Skeletal muscle tissue (tissue), 4 donors: ENCODE data around the gene EEF1AKMT2. TPM values are rescaled to one million over a fixed set of nuclear protein-coding genes. Genes with fewer than 3 reads are reported as not detected.

Source experiments
- H3K27ac ChIP-seq: one replicate; pipeline ENCODE4 v1.7.0; 2013; ENCODE audit warnings: mild to moderate bottlenecking, low read depth, low read length, inconsistent platforms
- H3K27me3 ChIP-seq, 3 donors: one replicate each; pipeline ENCODE4 v1.7.0; 2013; ENCODE audit warnings: low read length in 3 of 3; ENCODE audit not compliant: control insufficient read depth in 3 of 3, insufficient read depth in 3 of 3
- H3K36me3 ChIP-seq, 3 donors: one replicate each; pipeline ENCODE4 v1.7.0; 2013; ENCODE audit warnings: low read length in 3 of 3; ENCODE audit not compliant: control insufficient read depth in 3 of 3, insufficient read depth in 3 of 3
- H3K4me1 ChIP-seq, 3 donors: one replicate each; pipeline ENCODE4 v1.7.0; 2013; ENCODE audit warnings: low read length in 3 of 3, mild to moderate bottlenecking in 3 of 3; ENCODE audit not compliant: control insufficient read depth in 3 of 3, insufficient read depth in 3 of 3
- H3K4me3 ChIP-seq, 3 donors: one replicate each; pipeline ENCODE4 v1.7.0; 2013; ENCODE audit warnings: low read length in 3 of 3
- H3K9ac ChIP-seq, 3 donors: one replicate each; pipeline ENCODE4 v1.7.0; 2013; ENCODE audit warnings: low read length in 3 of 3, mild to moderate bottlenecking in 3 of 3, moderate library complexity in 2 of 3, low read depth in 1 of 3
- H3K9me3 ChIP-seq, 3 donors: one replicate each; pipeline ENCODE4 v1.7.0; 2013; ENCODE audit warnings: low read length in 3 of 3; ENCODE audit not compliant: control insufficient read depth in 3 of 3
- total RNA-seq: library from RNA; depleted of rRNA; stranded (reverse); fragments of >200 nt; gene quantifications from one replicate; pipeline ENCODE4 v1.2.3, GENCODE V29; 2014
- donor health status: Osteomylitis.

Gene EEF1AKMT2
- total RNA-seq, 1 donor from 2014 or later: 14.1 TPM

- peak overlapping the region in 2 of 3 donors; percentile 28 to 51 for H3K9ac ChIP-seq
- H3K27me3 ChIP-seq: no peaks in the 10 kb centered on the region
- H3K27ac ChIP-seq: peak overlapping the region; percentile 58
- H3K36me3 ChIP-seq: no peaks in the 10 kb centered on the region
- H3K4me3 ChIP-seq: peak overlapping the region in 1 of 3 donors; percentile 38
- H3K9me3 ChIP-seq: no peaks in the 10 kb centered on the region
- H3K4me1 ChIP-seq: peaks cover 82 to 84% (median 83%) of the 10 kb centered on the region in 3 donors
Observed at GRCh38 chr10:124739119-124739921, 52.4 kb downstream of the EEF1AKMT2 start.

GRCh38 chr10:124738441-124738840 is 53.2 kb downstream of the EEF1AKMT2 start:
- no peaks in the 10 kb centered on the region for H3K27me3 ChIP-seq
- H3K4me3 ChIP-seq: no peak overlapping the region
- peak overlapping the region in 1 of 3 donors; percentile 83 for H3K9ac ChIP-seq
- no peak overlapping the region for H3K27ac ChIP-seq
- no peaks in the 10 kb centered on the region for H3K9me3 ChIP-seq
- H3K36me3 ChIP-seq: peaks cover 0 to 3% (median 0%) of the 10 kb centered on the region in 3 donors
- H3K4me1 ChIP-seq: peaks cover 91 to 93% (median 92%) of the 10 kb centered on the region in 3 donors

DNA sequence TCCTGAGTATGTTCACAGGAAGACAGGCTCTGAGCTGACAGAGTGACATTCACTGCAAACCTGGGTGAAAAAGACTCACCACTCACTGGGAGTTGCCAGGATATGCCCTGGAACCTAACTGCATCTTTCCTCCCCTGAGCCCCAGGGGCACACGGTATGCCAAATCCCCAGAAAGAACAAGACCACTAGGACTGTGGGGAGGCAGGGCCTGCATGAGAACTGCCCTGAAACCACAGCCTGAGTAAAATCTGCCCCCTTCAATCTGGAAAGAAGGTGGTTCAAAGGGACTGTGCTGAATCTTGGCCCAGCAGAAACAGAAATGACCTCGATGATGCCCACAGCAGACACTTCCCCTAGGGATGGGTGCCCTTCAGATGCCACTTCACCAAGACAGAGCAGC is 54.0 kb downstream of the EEF1AKMT2 start:
- Histone ChIP-seq H3K9me3 (no peaks in the 10 kb centered on the region), H3K36me3 (peaks cover 0 to 3% (median 0%) of the 10 kb centered on the region in 3 donors), H3K4me3 (no peak overlapping the region), H3K9ac (peak overlapping the region; percentile 2 to 83 (median 18)), H3K27ac (peak overlapping the region; percentile 69), H3K27me3 (no peaks in the 10 kb centered on the region), H3K4me1 (peaks cover 98 to 99% (median 99%) of the 10 kb centered on the region in 3 donors)

DNA sequence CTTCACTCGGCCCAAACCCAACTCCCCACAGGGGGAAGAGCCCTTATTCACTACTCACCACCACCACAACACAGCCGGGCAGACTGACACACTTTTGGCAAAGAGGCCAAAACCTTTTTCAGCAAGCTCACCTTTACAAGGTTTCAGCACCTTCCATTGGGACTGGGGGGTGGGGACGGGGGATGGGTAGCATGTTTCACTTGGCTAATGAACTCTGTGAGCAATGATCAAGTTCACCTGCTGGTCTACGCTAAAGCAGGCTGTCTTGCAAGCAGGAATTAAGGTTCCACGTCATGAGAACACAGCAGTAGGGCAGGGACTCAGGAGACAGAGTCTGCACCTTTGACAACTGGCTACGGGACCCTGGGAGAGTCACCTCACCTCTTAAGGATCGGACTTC is 54.5 kb downstream of the EEF1AKMT2 start:
- Histone ChIP-seq H3K4me1 (peaks cover 98 to 99% (median 99%) of the 10 kb centered on the region in 3 donors), H3K27ac (peak overlapping the region; percentile 69), H3K4me3 (peak overlapping the region; percentile 57 to 70 (median 60)), H3K27me3 (no peaks in the 10 kb centered on the region), H3K36me3 (peaks cover 0 to 3% (median 0%) of the 10 kb centered on the region in 3 donors), H3K9me3 (no peaks in the 10 kb centered on the region), H3K9ac (peak overlapping the region in 1 of 3 donors; percentile 83)

DNA sequence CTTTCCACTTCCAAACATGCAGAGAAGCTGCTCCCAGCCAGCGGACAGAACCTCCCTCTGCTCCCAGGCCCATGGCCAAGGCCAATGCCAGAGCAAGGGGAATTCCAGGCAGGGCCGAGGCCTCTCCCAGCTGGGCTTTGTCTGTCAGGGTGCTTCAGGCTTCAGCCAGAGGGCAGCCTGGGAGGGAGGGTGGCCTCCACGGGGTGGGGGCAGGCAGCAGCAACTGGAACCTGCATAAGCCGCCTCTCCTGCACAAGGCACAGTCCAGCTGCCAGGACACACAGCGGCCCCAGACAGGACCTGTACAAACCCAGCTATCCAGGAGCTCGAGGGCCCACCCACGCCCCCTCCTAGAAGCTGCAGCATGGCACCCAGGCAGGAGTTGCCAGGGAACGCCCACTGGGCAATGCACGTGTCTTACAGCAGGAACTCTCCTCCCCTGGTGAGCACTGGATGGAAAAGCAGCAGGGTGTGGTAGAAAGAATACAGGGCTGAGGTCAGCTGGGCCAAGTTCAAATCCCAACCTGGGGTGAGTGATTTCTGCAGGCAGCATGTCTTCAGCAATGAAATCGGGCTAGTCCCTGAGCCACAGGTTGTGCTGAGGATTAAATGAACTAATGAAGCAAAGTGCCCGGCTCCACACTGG is 55.1 kb downstream of the EEF1AKMT2 start:
- H3K9me3 ChIP-seq: no peaks in the 10 kb centered on the region
- peak overlapping the region; percentile 46 to 83 (median 77) for H3K9ac ChIP-seq
- H3K27ac ChIP-seq: peak overlapping the region; percentile 69
- peaks cover 98 to 99% (median 98%) of the 10 kb centered on the region in 3 donors for H3K4me1 ChIP-seq
- peak overlapping the region; percentile 57 to 70 (median 60) for H3K4me3 ChIP-seq
- H3K27me3 ChIP-seq: no peaks in the 10 kb centered on the region
- H3K36me3 ChIP-seq: peaks cover 0 to 3% (median 0%) of the 10 kb centered on the region in 3 donors

- Histone ChIP-seq H3K4me3 (peak overlapping the region; percentile 57 to 70 (median 60)), H3K9me3 (no peaks in the 10 kb centered on the region)
Observed at GRCh38 chr10:124735491-124736286, 56.0 kb downstream of the EEF1AKMT2 start.

DNA sequence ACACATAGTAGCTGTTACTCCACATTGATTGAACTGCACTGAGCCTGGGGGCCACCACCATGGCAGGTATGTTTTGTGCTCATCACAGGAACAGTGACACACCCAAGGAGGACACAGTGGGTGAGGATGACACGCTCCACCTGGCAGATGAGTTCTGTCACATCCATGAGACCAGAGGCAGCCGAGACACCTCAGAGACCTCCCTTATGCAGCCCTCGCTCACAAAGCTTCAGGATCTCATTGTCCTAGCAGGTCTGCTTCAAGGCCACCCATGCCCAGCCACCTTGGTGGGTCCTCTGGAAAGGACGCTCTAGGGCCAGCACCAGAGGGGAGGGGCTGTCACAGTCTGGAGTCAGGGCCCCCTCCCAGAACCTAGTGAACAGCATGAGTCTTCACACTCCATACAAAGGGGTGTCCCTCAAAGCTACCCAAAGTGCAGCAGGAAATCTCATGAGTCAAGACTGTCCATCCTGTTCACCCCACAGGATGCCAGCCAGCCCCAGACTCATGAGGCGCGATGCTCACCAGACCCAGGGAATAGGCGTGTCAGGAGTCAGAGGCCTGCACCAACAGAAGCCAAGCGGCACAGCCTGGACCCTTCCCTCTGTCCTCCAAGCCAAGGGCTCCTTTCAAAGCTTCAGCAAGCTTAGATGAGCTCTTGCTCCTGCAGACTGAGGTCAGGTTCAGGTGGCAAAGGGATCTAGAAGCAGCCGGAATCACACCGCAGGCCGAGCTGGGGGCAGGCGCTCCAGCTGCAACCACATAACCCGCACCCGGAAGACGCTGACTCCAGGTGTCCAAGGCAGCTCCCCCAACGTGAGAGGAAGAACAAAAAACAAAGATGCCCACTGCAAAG is 57.1 kb downstream of the EEF1AKMT2 start:
- Histone ChIP-seq H3K9me3 (no peaks in the 10 kb centered on the region), H3K36me3 (peaks cover 0 to 5% (median 0%) of the 10 kb centered on the region in 3 donors), H3K27ac (peak overlapping the region; percentile 92), H3K27me3 (no peaks in the 10 kb centered on the region), H3K4me3 (peak overlapping the region; percentile 12 to 22 (median 15)), H3K9ac (peak overlapping the region; percentile 14 to 83 (median 28)), H3K4me1 (peaks cover 83 to 90% (median 88%) of the 10 kb centered on the region in 3 donors)

More at GRCh38 chr10:124735491-124736286, 56.0 kb downstream of the EEF1AKMT2 start:
- Histone ChIP-seq H3K27me3 (no peaks in the 10 kb centered on the region), H3K4me1 (peaks cover 91 to 92% (median 92%) of the 10 kb centered on the region in 3 donors), H3K36me3 (peaks cover 0 to 3% (median 0%) of the 10 kb centered on the region in 3 donors), H3K27ac (peak overlapping the region; percentile 69), H3K9ac (peak overlapping the region; percentile 46 to 83 (median 77))

DNA sequence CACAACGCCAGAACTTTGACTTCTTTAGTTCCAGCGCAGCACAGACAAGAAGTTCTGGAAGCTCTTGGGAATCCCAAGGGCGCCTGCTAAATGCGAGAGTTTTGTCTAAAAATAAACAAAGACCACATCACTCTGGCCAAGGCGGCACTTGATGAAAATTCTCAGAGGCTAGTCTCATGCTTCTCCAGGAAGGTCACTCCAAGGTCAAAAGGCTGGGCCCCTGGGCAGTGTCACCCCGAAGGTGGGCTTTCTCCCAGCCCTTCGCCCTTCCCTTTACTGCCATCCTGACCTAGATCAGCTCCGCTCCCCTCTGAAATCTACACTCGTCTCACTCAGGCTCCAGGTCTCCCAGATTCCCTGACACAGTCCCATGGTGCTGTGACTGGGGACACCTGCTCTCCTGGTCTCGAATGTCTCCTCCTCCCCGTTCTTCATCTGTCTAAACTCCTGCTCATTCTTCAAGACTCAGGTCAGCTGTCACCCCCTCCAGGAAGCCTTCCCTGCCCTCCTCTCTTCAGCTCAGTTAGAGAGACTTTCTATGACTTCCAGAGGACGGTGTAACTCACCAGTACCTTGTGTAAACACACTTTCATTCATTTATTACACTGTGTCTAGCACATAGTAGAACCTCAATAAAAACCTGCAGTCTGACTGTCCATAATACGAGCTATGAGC is 58.0 kb downstream of the EEF1AKMT2 start:
- H3K9me3 ChIP-seq: no peaks in the 10 kb centered on the region
- H3K36me3 ChIP-seq: peaks cover 0 to 5% (median 0%) of the 10 kb centered on the region in 3 donors
- no peaks in the 10 kb centered on the region for H3K27me3 ChIP-seq
- H3K4me3 ChIP-seq: peak overlapping the region; percentile 37 to 41 (median 39)
- H3K4me1 ChIP-seq: peaks cover 83 to 90% (median 88%) of the 10 kb centered on the region in 3 donors
- peak overlapping the region; percentile 52 to 77 (median 70) for H3K9ac ChIP-seq
- peak overlapping the region; percentile 92 for H3K27ac ChIP-seq
